Measurements from ENCODE around the gene MCC.

DNA sequence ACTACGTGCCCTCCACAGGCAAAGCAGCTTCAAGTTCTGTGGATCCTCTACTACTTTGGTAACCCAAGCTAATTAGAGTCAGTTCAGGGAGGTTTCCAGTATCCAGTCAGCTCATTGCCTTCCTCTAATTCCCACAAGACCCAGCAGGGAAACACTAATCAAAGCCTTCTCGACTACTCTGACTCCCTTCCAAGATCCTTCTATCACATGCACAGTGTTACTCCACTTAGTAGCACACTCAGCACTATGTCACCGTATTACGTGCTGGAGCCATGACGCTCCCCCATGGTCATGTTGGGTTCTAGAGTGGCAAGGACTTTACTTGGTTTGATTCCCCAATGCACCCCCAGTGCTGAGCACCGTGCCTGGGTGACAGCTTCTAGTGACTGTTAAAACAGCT is 458.6 kb downstream of the MCC start:
- TF ChIP-seq EZH2 (optimal IDR thresholded peaks at IDR 0.05; ENCODE audit: low read depth, low read length) (no peak), EZH2phosphoT487 (IDR thresholded peaks at IDR 0.05; ENCODE audit: low read length) (no peak)
- TF ChIP-seq, protein P1, sequence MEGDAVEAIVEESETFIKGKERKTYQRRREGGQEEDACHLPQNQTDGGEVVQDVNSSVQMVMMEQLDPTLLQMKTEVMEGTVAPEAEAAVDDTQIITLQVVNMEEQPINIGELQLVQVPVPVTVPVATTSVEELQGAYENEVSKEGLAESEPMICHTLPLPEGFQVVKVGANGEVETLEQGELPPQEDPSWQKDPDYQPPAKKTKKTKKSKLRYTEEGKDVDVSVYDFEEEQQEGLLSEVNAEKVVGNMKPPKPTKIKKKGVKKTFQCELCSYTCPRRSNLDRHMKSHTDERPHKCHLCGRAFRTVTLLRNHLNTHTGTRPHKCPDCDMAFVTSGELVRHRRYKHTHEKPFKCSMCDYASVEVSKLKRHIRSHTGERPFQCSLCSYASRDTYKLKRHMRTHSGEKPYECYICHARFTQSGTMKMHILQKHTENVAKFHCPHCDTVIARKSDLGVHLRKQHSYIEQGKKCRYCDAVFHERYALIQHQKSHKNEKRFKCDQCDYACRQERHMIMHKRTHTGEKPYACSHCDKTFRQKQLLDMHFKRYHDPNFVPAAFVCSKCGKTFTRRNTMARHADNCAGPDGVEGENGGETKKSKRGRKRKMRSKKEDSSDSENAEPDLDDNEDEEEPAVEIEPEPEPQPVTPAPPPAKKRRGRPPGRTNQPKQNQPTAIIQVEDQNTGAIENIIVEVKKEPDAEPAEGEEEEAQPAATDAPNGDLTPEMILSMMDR (IDR thresholded peaks at IDR 0.05; ENCODE audit: low read length): no peak

Data from MM.1S (cell line).